ENCODE data around the gene PLA2G2A. TPM values are rescaled to one million over a fixed set of nuclear protein-coding genes. Genes with fewer than 3 reads are reported as not detected.

PLA2G2A gene
- 0.28 and 0.46 TPM in 2 replicates for total RNA-seq

GRCh38 chr1:19979494-19979977, at the start of gene PLA2G2A:
PLA2G2A (minus strand) TSS chr1:19979618; CDS start chr1:19978773, 845 bp downstream.

Other genes starting within 250 kb of the PLA2G2A start
- gene TMCO4, start 179.7 kb downstream of the PLA2G2A start, total RNA-seq = 11.7 and 13.2 TPM in 2 replicates
- gene RNF186, start 164.3 kb downstream of the PLA2G2A start, total RNA-seq = not detected in 2 replicates
- gene OTUD3, start 97.2 kb downstream of the PLA2G2A start, total RNA-seq = 4.1 and 7.0 TPM in 2 replicates
- gene PLA2G2E, start 56.0 kb downstream of the PLA2G2A start, total RNA-seq = not detected in 2 replicates
- 0.92 TPM in 1 of 2 replicates, not detected in the other for gene PLA2G5, start 90.6 kb upstream of the PLA2G2A start, total RNA-seq
- not detected in 2 replicates for gene PLA2G2D, start 139.9 kb upstream of the PLA2G2A start, total RNA-seq
- gene PLA2G2F, start 159.7 kb upstream of the PLA2G2A start, total RNA-seq = not detected in 2 replicates
- under 0.01 and 0.14 TPM in 2 replicates for gene UBXN10, start 206.5 kb upstream of the PLA2G2A start, total RNA-seq
- gene PLA2G2C, start 206.9 kb upstream of the PLA2G2A start, total RNA-seq = not detected in 2 replicates

Data from smooth muscle cell of bladder (primary cell).